Measurements from ENCODE around the gene AGPAT3. TPM values are rescaled to one million over a fixed set of nuclear protein-coding genes. Genes with fewer than 3 reads are reported as not detected.

The AGPAT3 gene
- total RNA-seq, 1 donor from 2014 or later: 45.4 TPM

DNA sequence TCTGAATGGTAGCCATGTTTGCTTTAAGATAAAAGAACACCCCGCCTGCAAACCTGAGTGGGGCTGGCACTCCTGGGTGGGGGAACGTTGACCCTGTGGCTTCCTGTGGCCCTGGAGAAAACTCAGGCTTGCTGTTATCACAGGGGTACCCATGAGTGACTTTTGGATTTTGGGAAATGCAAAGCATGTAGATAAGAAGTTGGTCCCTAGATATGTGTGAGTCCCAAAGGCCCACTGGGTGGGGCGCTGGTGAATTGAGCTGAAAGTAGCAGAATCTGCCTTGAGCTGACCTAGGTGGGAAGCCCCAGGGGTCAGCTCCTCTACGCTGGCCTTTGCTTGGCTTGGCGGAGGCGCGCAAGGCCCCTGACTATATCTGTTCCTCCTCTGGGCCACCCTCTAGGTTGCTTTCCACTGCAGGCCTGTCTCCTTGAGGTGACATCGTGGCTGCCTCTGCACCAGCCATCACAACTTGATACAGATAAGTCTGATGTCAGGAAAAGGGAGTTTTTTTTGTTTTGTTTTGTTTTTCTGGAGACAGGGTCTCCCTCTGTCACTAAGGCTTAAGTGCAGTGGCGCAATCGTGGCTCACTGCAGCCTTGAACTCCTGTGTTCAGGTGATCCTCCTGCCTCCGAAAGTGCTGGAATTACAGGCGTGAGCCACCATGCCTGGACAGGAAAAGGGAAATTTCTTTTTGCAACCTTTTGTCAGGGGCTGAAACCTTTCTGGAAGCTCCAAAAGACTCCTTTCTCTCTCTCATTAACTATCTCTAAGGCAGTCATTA lies 72.2 kb downstream of the AGPAT3 start:
- no peaks in the 10 kb centered on the region for H3K36me3 Mint-ChIP-seq (ENCODE audit: low read depth)
- H3K4me1 Mint-ChIP-seq (ENCODE audit: low read depth): peaks cover 3% of the 10 kb centered on the region
- no peak overlapping the region for H3K27ac Mint-ChIP-seq (ENCODE audit: unreplicated experiment)
- DNase-seq (ENCODE audit: low spot score): no peak
- H3K27me3 Mint-ChIP-seq (ENCODE audit: low read depth): no peaks in the 10 kb centered on the region
- H3K9me3 Mint-ChIP-seq (ENCODE audit: low read depth): no peaks in the 10 kb centered on the region
- no peak for TF ChIP-seq CTCF (IDR thresholded peaks at IDR 0.05)
- no peak overlapping the region for H3K4me3 Mint-ChIP-seq (ENCODE audit: unreplicated experiment)

DNA sequence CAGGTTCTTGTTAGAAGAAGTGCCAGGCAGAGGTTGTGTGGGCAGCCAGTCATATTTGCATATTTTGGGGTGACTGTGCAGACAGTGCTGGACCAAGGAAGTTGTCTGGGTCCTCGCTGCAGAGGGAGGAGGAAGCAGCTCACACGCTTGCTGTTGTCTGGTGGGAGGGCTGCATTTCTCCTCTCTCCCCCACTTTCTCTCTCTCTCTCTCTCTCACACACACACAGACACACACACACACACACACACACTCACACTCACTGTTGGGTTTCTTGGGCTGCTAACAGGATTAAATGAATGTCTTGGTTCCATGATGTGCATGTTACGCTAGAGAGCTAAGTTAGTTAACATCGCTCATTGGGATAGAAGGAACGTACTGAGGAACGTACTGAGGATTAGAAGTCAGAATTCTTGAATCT lies 72.9 kb downstream of the AGPAT3 start:
- Mint-ChIP-seq H3K27me3 (ENCODE audit: low read depth) (no peaks in the 10 kb centered on the region), H3K4me1 (ENCODE audit: low read depth) (peaks cover 3% of the 10 kb centered on the region), H3K9me3 (ENCODE audit: low read depth) (no peaks in the 10 kb centered on the region), H3K4me3 (ENCODE audit: unreplicated experiment) (no peak overlapping the region), H3K36me3 (ENCODE audit: low read depth) (no peaks in the 10 kb centered on the region), H3K27ac (ENCODE audit: unreplicated experiment) (no peak overlapping the region)
- DNase-seq (ENCODE audit: low spot score): no peak
- TF ChIP-seq CTCF (IDR thresholded peaks at IDR 0.05): no peak

- H3K4me3 Mint-ChIP-seq (ENCODE audit: unreplicated experiment): no peak overlapping the region
- peak overlapping the region; percentile 27 for H3K27ac Mint-ChIP-seq (ENCODE audit: unreplicated experiment)
- H3K4me1 Mint-ChIP-seq (ENCODE audit: low read depth): peaks cover 3% of the 10 kb centered on the region
- no peaks in the 10 kb centered on the region for H3K27me3 Mint-ChIP-seq (ENCODE audit: low read depth)
- no peaks in the 10 kb centered on the region for H3K9me3 Mint-ChIP-seq (ENCODE audit: low read depth)
- no peak for DNase-seq (ENCODE audit: low spot score)
- H3K36me3 Mint-ChIP-seq (ENCODE audit: low read depth): no peaks in the 10 kb centered on the region
- peak; percentile 90 for TF ChIP-seq CTCF (IDR thresholded peaks at IDR 0.05)
Observed at GRCh38 chr21:43938751-43939442, 73.9 kb downstream of the AGPAT3 start.

- peak; percentile 64 for TF ChIP-seq CTCF (IDR thresholded peaks at IDR 0.05)
- H3K9me3 Mint-ChIP-seq (ENCODE audit: low read depth): no peaks in the 10 kb centered on the region
- no peak overlapping the region for H3K27ac Mint-ChIP-seq (ENCODE audit: unreplicated experiment)
- H3K4me1 Mint-ChIP-seq (ENCODE audit: low read depth): peaks cover 3% of the 10 kb centered on the region
- peak; percentile 70 for DNase-seq (ENCODE audit: low spot score)
- no peaks in the 10 kb centered on the region for H3K27me3 Mint-ChIP-seq (ENCODE audit: low read depth)
- H3K4me3 Mint-ChIP-seq (ENCODE audit: unreplicated experiment): no peak overlapping the region
- no peaks in the 10 kb centered on the region for H3K36me3 Mint-ChIP-seq (ENCODE audit: low read depth)
Observed at GRCh38 chr21:43939443-43940328, 74.7 kb downstream of the AGPAT3 start.
